A549 (cell line): ENCODE data around the gene LAMTOR5. TPM values are rescaled to one million over a fixed set of nuclear protein-coding genes. Genes with fewer than 3 reads are reported as not detected.

Source experiments
- ATAC-seq, 2 experiments: fragments of 200-7000 bp in 1 of 2; fragments of >200 bp in 1 of 2; cut with Nextera tagmentation in 1 of 2; cut with Tn5 transposase in 1 of 2; 3 replicates each; pipeline versions ENCODE4 v1.8.0 to v1.9.1; 2018 to 2020; ENCODE audit warnings: mild to moderate bottlenecking in 1 of 2, moderate library complexity in 1 of 2
- CTCF ChIA-PET: fragments of 300-600 bp; sonication (Branson Sonifier 250); formaldehyde crosslinking; extraction: SDS; loops from one replicate; lab custom pipeline; 2021; ENCODE audit warnings: antibody characterized with exemption, inconsistent platforms; lab: Yijun Ruan, JAX
- POLR2A ChIA-PET: fragments of 350-600 bp; formaldehyde crosslinking; extraction: SDS; loops from one replicate; lab custom pipeline; 2021; ENCODE audit warnings: antibody characterized with exemption, inconsistent platforms; lab: Yijun Ruan, JAX
- DNase-seq, 2 experiments: peaks; one replicate each; pipeline versions ENCODE4 v3.0.0 to v3.0.0-alpha.2; 2011 to 2016; ENCODE audit warnings: low read depth in 1 of 2, low spot score in 1 of 2
- FAIRE-seq: peaks from 2 replicates; lab custom pipeline; 2011; peaks lifted over from hg19 to GRCh38; lab: Jason Lieb, UNC
- H3K27ac ChIP-seq, 2 experiments: fragments of >200 bp; sonication (Bioruptor Twin); formaldehyde crosslinking; 3 replicates each; pipeline ENCODE4 v1.5.1; 2016 to 2017
- H3K4me1 ChIP-seq: fragments of >200 bp; sonication (Bioruptor Twin); formaldehyde crosslinking; 3 replicates; pipeline ENCODE4 v1.6.1; 2016
- H3K4me2 ChIP-seq: fragments of >200 bp; sonication (Bioruptor Twin); formaldehyde crosslinking; 3 replicates; pipeline ENCODE4 v1.6.1; 2016
- H3K4me3 ChIP-seq: fragments of >200 bp; sonication (Bioruptor Twin); formaldehyde crosslinking; 3 replicates; pipeline ENCODE4 v1.5.1; 2016
- H3K9me3 ChIP-seq: fragments of >200 bp; sonication (Bioruptor Twin); formaldehyde crosslinking; 3 replicates; pipeline ENCODE4 v1.6.1; 2016
- CBX8 ChIP-seq: fragments of 200-600 bp; sonication (generic); IDR thresholded peaks from 2 replicates; pipeline ENCODE4 v1.6.1; 2016
- EP300 ChIP-seq, 2 experiments: fragments of >200 bp; sonication (Bioruptor Twin); formaldehyde crosslinking; IDR thresholded peaks; 2 replicates in 1 of 2; 3 replicates in 1 of 2; pipeline ENCODE4 v1.6.1; 2016 to 2017
- FOSB ChIP-seq: fragments of 250-450 bp; sonication (Bioruptor Pico); IDR thresholded peaks from 2 replicates; pipeline ENCODE4 v1.5.0; 2020; ENCODE audit warnings: mild to moderate bottlenecking, moderate library complexity
- HOXA7 ChIP-seq: fragments of 250-450 bp; sonication (Bioruptor Pico); IDR thresholded peaks from 2 replicates; pipeline ENCODE4 v1.5.0; 2020; ENCODE audit warnings: mild to moderate bottlenecking, moderate library complexity
- JUN ChIP-seq, 2 experiments: fragments of >200 bp; sonication (Bioruptor Twin); formaldehyde crosslinking; IDR thresholded peaks; 2 replicates in 1 of 2; 3 replicates in 1 of 2; pipeline ENCODE4 v1.6.1; 2016 to 2017
- MYC ChIP-seq: IDR thresholded peaks from 2 replicates; pipeline ENCODE4 v1.6.1; 2012; ENCODE audit warnings: mild to moderate bottlenecking, inconsistent platforms, low read length, improper control_type of control experiment, borderline replicate concordance
- PHF8 ChIP-seq: fragments of 200-600 bp; sonication (generic); IDR thresholded peaks from 2 replicates; pipeline ENCODE4 v1.6.1; 2016; ENCODE audit warnings: low read depth, mild to moderate bottlenecking, antibody characterized with exemption, moderate library complexity, borderline replicate concordance
- RAD21 ChIP-seq, 2 experiments: fragments of >200 bp in 1 of 2; sonication (Bioruptor Twin) in 1 of 2; formaldehyde crosslinking in 1 of 2; IDR thresholded peaks in 1 of 2; conservative IDR thresholded peaks in 1 of 2; 2 replicates in 1 of 2; 3 replicates in 1 of 2; pipeline ENCODE4 v1.6.1; 2012 to 2018; ENCODE audit warnings: inconsistent platforms in 1 of 2
- REST ChIP-seq: fragments of 200-600 bp; sonication (generic); IDR thresholded peaks from 2 replicates; pipeline ENCODE4 v1.6.1; 2016; ENCODE audit warnings: antibody characterized with exemption, mild to moderate bottlenecking, moderate library complexity
- RFX5 ChIP-seq: fragments of 450-650 bp; IDR thresholded peaks from 2 replicates; pipeline ENCODE4 v1.7.1; 2014; ENCODE audit warnings: antibody characterized with exemption, mild to moderate bottlenecking, moderate library complexity
- SMC3 ChIP-seq: fragments of >200 bp; sonication (Bioruptor Twin); formaldehyde crosslinking; IDR thresholded peaks from 3 replicates; pipeline ENCODE4 v1.6.1; 2018; ENCODE audit warnings: inconsistent platforms
- SREBF2 ChIP-seq: fragments of 450-650 bp; IDR thresholded peaks from 2 replicates; pipeline ENCODE4 v1.6.1; 2014; ENCODE audit warnings: mild to moderate bottlenecking, moderate library complexity
- TFCP2L1 ChIP-seq: fragments of 250-450 bp; sonication (Bioruptor Pico); IDR thresholded peaks from 2 replicates; pipeline ENCODE4 v1.5.0; 2021; ENCODE audit warnings: mild to moderate bottlenecking
- ZNF302 ChIP-seq: fragments of 250-450 bp; sonication (Bioruptor Pico); IDR thresholded peaks from 2 replicates; pipeline ENCODE4 v1.9.0; 2021; ENCODE audit warnings: inconsistent platforms, mild to moderate bottlenecking, moderate library complexity
- WGBS: methylation state at CpG from one replicate; pipeline ENCODE4 v1.1.6; 2017; ENCODE audit errors: missing lambda C conversion rate; 5-methylcytosine and 5-hydroxymethylcytosine counted together
- polyA plus RNA-seq, 4 experiments: library from polyadenylated mRNA; depleted of rRNA in 3 of 4; stranded (reverse); fragments of >200 nt; fragmentation: RNase III in 1 of 4; extraction: RNeasy Plus Mini Kit Qiagen cat#74134 plus additional on column Dnase treatment in 1 of 4; gene quantifications; 2 replicates in 3 of 4; 3 replicates in 1 of 4; pipeline ENCODE4 v1.2.3, GENCODE V29; 2011 to 2017
- TF ChIP-seq, protein P1 (sequence below): fragments of >200 bp; sonication (Bioruptor Twin); formaldehyde crosslinking; IDR thresholded peaks from 3 replicates; pipeline ENCODE4 v1.5.1; 2016
- TF ChIP-seq, protein P2 (sequence below): fragments of 450-650 bp; IDR thresholded peaks from 2 replicates; pipeline ENCODE4 v1.6.1; 2014; ENCODE audit warnings: antibody characterized with exemption

Gene LAMTOR5
- polyA plus RNA-seq, 2 of the 4 experiments (the other 2 are of a cell fraction): 254 to 256 TPM

DNA sequence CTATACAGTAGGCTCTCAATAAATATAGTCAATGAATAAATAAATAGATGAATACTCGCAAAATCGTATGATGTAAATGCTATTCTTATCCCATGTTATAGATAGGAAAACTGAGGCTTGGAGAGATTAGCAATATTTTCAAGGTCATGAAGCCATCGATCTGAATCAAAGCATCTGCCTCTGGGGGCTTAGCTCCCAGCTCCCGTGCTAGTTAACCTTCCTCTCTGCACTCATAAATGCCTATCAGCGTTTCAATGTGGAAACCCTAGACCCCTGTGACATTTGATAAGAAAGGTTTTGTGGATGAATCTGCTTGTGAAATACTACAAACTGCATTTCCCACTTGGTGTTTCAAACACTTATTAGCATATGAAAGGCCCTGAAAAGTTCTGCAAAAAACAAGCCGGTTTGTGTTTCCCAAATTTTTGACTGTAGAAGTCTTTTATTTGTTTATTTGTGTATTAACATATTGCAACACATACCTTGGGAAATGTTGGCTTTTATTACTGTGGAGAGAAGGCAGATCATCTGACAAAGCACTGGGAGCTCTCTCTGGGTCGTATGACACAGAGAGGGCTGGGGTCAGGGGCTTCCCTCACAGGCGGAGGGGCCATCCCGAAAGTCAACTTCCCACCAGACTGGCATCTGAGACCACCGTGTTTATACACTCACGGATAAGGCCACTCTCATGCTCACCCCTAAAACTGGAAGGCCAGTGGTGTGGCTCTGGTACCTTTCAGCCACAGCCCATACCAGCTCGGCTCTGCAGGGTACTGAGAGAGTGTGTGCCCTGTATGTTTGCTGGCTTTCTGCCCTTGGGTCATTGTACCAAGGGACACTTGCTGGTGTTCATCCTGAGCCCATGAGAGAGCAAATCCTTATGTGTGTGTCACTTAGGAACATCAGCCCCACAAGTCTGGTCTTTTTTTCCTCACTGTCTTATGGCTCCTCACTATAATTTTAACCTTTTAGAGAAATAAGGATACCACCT lies 42.5 kb upstream of the LAMTOR5 start (continued):
- TF ChIP-seq RAD21 (conservative IDR thresholded peaks at IDR 0.05 in 1 of 2, IDR thresholded peaks at IDR 0.05 in 1 of 2): no peak

DNA sequence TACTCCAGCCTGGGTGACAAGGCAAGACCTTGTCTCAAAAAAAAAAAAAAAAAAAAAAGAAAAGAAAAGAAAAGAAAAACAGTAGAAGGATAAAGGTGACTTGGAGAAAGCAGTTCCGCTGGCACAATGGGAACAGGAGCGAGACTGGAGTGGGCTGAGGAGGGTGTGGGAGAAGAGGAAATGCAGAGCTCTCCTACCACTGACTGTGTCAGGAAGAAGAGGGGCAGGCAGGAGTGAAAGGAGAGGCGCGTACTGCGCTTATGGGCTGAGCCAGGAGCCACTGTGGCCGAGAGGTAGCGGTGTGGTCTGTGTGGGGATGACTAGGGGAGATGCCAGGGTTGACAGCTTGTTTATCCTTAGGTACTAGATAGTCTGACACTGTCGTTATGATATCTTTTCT lies 37.1 kb upstream of the LAMTOR5 start:
- Histone ChIP-seq H3K4me1 (no peaks in the 10 kb centered on the region), H3K9me3 (no peaks in the 10 kb centered on the region), H3K4me2 (no peak overlapping the region), H3K4me3 (no peak overlapping the region), H3K27ac (no peak overlapping the region)
- DNase-seq (no peak), ATAC-seq (no peak)
- TF ChIP-seq CBX8 (no peak), ZNF302 (CRISPR knock-in tag) (no peak), SMC3 (no peak), FOSB (CRISPR knock-in tag) (no peak), RFX5 (no peak), PHF8 (no peak), MYC (no peak), JUN (IDR thresholded peaks at IDR 0.05) (no peak), EP300 (IDR thresholded peaks at IDR 0.05) (no peak), HOXA7 (no peak), SREBF2 (no peak), REST (no peak)
- TF ChIP-seq, protein P1, sequence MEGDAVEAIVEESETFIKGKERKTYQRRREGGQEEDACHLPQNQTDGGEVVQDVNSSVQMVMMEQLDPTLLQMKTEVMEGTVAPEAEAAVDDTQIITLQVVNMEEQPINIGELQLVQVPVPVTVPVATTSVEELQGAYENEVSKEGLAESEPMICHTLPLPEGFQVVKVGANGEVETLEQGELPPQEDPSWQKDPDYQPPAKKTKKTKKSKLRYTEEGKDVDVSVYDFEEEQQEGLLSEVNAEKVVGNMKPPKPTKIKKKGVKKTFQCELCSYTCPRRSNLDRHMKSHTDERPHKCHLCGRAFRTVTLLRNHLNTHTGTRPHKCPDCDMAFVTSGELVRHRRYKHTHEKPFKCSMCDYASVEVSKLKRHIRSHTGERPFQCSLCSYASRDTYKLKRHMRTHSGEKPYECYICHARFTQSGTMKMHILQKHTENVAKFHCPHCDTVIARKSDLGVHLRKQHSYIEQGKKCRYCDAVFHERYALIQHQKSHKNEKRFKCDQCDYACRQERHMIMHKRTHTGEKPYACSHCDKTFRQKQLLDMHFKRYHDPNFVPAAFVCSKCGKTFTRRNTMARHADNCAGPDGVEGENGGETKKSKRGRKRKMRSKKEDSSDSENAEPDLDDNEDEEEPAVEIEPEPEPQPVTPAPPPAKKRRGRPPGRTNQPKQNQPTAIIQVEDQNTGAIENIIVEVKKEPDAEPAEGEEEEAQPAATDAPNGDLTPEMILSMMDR: no peak
- TF ChIP-seq, protein P2, sequence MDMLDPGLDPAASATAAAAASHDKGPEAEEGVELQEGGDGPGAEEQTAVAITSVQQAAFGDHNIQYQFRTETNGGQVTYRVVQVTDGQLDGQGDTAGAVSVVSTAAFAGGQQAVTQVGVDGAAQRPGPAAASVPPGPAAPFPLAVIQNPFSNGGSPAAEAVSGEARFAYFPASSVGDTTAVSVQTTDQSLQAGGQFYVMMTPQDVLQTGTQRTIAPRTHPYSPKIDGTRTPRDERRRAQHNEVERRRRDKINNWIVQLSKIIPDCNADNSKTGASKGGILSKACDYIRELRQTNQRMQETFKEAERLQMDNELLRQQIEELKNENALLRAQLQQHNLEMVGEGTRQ: no peak
- TF ChIP-seq, all 56 proteins: peak for 0
- ChIA-PET POLR2A (no interaction called here), CTCF (interaction anchor here (0.7 to 4.6 kb wide), 6 partner anchors 10 to 242 kb away, joined by 3 to 29 read pairs (median 6); no protein-coding TSS in a partner anchor)
- FAIRE-seq: no peak
- WGBS: 79% methylated on average over 8 of the region's 8 CpGs

GRCh38 chr1:110443451-110443850 lies 36.0 kb upstream of the LAMTOR5 start:
- WGBS: 66% methylated on average over 8 of the region's 8 CpGs
- H3K4me3 ChIP-seq: no peak overlapping the region
- POLR2A ChIA-PET: no interaction called here
- no peaks in the 10 kb centered on the region for H3K9me3 ChIP-seq
- CTCF ChIA-PET: interaction anchor here (1.2 to 4.2 kb wide), 3 partner anchors 17 to 236 kb away, joined by 6 to 20 read pairs (median 6); no protein-coding TSS in a partner anchor
- no peak overlapping the region for H3K27ac ChIP-seq
- no peaks in the 10 kb centered on the region for H3K4me1 ChIP-seq
- no peak for TF ChIP-seq TFCP2L1 (CRISPR knock-in tag)
- ATAC-seq (no peak), FAIRE-seq (no peak), DNase-seq (no peak)
- H3K4me2 ChIP-seq: no peak overlapping the region
